Inflammatory macrophage (primary cell): ENCODE data around the gene NUDCD3.

Source experiments
- DNase-seq, 2 donors: peaks; one replicate each; pipeline ENCODE4 v3.0.0-alpha.2; 2020 to 2022

The NUDCD3 gene

GRCh38 chr7:44381494-44382220, 108.8 kb downstream of the NUDCD3 start:
- no peak for DNase-seq

DNA sequence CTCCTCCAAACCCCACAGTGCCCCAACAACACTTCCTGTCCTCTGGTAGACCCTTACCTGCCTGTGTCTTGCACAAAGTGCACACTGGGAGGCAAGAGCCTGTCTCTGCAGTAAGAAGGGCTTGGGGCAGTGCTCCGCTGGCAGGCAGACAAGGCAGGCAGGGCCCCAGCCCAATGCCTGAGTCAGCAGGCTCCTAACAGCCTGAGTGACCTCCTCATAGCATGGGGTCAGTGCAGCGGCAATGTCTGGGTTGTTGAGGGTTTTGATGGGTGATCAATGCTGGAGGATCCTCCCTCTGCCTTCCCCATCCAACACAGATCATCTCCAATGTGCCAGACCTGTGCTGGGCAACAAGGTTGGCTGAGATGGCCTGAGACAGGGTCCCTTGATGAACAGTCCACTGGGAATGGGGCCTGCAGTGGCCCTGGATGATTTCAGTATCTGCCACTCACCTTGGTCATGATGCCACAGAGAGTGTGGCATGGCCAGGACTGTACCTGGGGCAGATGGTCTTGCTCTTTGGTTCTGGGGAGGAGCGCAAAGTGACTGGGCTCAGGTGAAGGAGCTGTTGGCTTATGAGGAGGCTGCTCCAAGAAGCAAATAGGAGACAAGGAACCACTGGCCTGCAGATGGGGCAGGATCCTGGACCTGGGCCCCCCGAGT, 109.5 kb downstream of the NUDCD3 start:
- DNase-seq, result no peak

DNA sequence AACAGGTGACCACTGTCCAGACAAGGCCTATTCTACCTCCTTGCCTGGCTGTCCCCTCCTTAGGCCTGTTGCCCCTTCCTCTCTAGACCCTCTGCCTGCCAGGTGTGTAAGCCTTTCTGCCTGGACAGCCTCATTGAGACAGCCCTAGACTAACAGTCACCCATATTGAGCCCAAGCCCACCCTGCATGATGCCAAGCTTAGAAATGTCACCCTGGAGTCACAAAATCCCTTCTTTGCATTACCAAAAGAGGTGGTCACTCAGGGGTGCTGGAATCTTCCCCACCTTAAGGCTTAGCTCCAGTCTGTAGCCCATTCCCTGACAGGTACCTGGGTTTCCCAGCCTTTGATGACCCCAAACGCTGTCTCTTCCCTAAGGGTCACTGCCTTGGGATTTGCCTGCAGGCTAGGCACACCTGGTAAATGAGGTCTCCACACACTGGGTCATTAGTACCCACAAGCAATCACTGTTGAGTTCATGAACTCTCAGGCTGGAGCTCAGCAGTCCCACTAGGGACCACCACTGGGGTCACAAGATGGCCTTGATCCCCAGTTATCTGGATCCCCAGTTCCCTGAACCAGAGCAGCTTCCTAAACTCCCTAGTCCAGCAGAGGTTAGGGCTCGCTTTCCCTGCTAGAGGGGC, 110.1 kb downstream of the NUDCD3 start:
- no peak for DNase-seq

- DNase-seq, result no peak
These were observed 110.9 kb downstream of the NUDCD3 start for GRCh38 chr7:44379366-44380188.

GRCh38 chr7:44378744-44379143, 111.7 kb downstream of the NUDCD3 start:
- no peak for DNase-seq

DNA sequence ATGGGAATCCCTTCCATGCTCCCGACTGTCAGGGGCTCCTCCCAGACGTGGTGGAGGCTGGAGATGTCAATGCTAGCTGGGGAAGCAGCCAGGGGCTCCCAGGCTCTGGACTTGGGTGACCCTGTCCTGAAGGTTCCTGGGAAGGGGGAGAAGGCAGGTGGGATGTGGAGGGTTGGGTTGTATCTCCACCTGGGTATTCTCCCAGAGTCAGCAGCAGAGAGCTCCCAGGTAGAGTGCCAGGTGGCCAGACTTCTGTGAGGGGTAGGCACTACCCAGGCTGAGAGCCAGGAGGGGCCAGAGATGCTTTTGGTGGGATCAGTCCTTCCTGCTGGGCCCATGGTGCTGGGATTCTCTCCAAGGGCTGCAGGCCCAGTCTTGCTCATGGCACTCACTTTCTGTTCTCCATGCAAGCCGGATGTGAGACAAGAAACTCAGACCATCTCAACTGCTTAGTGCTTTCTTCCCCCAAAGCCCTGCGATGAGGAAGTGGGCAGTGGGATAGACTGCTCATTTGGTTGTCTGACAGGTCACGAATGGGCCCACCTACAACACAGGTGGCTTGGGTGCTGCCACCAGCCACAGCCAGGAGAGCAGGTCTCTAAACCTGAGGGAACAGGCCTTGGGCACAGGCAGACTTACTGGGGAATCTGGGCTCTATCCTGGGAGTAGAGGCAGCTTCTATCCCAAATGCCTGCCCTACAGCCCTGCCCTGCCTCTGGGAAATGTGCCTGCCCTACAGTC, 112.6 kb downstream of the NUDCD3 start:
- no peak for DNase-seq

GRCh38 chr7:44377134-44377463, 113.4 kb downstream of the NUDCD3 start:
- DNase-seq, result no peak

DNA sequence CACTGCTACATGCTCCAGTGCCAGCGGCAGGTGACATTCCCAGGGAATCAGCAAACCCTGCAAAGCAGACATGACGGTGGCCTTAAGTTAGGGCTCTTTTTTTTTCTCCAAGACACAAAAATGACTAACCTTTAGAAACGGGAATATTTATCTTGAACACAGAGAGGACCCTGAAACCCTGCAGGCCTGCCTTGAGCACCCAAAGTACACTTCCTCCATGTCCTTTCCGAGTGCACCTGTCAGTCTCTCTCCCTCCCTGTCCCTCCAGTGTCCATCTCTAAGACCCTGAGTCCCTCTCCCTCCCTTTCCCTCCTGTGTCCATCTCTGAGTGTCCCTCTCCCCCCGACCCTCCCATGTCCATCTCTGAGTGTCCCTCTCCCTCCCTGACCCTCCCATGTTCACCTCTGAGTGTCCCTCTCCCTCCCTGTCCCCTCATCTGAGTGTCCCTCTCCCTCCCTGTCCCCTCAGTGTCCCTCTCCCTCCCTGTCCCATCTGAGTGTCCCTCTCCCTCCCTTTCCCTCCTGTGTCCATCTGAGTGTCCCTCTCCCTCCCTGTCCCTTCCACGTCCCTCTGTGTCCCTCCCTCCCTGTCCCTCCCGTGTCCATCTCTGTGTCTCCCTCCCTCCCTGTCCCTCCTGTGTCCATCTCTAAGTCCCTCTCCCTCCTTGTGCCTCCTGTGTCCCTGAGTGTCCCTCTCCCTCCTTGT, 113.9 kb downstream of the NUDCD3 start:
- DNase-seq, result no peak

- no peak for DNase-seq
These were observed 114.5 kb downstream of the NUDCD3 start for GRCh38 chr7:44375926-44376342.

- DNase-seq, result no peak
These were observed 115.2 kb downstream of the NUDCD3 start for GRCh38 chr7:44375236-44375699.

- DNase-seq, result no peak
These were observed 116.3 kb downstream of the NUDCD3 start for GRCh38 chr7:44374007-44374763.

DNA sequence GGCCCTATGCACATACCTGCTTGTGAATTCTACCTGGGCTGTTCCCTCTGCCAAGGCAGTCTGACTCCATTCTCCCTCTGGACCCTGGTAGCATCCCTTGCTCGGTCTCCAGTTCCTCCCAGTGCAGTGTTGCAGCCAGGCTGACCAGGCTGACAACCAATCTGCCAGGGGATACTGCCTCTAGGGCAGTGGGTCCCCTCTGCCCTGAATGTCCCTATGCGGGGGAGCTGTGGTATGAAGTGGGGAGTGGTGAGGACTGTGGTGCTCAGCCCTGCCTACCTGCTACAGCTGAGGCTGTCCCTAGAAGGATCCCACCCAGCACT, 117.1 kb downstream of the NUDCD3 start:
- no peak for DNase-seq

- no peak for DNase-seq
These were observed 117.7 kb downstream of the NUDCD3 start for GRCh38 chr7:44372560-44373417.

DNA sequence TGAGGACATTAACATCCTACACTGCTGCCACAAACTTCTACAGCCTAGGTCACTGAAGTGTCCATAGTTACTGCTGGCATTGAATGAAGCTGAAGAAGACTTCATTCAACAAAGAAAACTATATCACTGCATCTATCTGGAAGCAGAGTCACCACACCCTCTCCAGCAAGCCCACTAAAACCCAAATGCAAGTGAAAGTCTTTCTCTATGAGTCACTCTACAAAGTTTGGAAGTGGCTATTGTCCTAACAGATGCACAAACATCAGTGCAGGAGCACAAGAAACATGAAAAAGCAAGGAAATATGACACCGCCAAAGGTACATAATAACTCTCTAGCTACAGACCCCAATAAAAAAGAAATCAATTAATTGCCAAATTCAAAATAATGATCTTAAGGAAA, 121.6 kb downstream of the NUDCD3 start:
- no peak for DNase-seq

- no peak for DNase-seq
These were observed 122.0 kb downstream of the NUDCD3 start for GRCh38 chr7:44368455-44368854.

- no peak for DNase-seq
These were observed 122.9 kb downstream of the NUDCD3 start for GRCh38 chr7:44367475-44368043.

- DNase-seq, result peak; percentile 14 to 33
These were observed 123.5 kb downstream of the NUDCD3 start for GRCh38 chr7:44366986-44367385.

DNA sequence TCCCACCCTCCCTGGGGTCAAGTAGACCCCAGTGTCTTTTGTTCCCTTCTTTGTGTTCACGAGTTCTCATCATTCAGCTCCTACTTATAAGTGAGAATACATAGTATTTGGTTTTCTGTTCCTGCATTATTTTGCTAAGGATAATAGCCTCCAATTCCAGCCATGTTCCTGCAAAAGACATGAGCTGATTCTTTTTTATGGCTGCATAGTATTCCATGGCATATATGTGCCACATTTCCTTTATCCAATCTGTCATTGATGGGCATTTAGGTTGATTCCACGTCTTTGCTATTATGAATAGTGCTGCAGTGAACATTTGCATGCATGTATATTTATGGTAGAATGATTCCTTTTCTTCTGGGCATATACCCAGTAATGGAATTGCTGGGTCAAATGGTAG, 136.8 kb downstream of the NUDCD3 start:
- DNase-seq, result no peak
